ENCODE data around the gene XRCC5.

Gene XRCC5

DNA sequence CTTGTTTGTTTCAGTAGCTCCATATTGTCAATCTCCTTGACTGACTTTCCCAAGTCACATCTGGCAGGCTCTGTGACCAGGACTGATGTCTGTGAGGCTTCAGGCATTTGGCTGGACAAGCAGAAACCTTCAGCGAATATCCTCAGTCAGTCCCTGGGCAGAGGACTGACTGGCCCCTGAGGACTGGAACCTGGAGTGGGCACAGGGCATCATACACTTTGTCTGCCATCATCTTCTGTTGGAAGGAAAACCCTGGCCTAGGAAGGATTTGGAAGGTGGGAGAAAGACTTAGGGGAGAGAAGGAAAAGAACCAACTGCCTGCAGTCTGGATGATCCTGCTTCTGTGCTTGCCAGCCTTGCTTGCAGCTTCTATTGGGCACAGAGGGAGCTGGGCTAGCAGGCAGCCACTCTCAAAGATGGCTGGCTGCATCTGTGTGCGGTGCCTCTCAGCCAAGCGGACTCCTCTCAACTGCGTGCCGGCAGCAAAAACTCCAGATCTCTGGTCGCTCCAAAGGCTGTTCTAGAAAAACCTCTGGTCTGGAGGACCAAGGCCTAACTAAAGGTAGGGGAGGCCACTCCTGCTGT lies 136.3 kb downstream of the XRCC5 start:
- no peak overlapping the region for H3K4me3 ChIP-seq (replicated peaks; ENCODE audit: low read depth, low read length)
- TF ChIP-seq, protein P1, sequence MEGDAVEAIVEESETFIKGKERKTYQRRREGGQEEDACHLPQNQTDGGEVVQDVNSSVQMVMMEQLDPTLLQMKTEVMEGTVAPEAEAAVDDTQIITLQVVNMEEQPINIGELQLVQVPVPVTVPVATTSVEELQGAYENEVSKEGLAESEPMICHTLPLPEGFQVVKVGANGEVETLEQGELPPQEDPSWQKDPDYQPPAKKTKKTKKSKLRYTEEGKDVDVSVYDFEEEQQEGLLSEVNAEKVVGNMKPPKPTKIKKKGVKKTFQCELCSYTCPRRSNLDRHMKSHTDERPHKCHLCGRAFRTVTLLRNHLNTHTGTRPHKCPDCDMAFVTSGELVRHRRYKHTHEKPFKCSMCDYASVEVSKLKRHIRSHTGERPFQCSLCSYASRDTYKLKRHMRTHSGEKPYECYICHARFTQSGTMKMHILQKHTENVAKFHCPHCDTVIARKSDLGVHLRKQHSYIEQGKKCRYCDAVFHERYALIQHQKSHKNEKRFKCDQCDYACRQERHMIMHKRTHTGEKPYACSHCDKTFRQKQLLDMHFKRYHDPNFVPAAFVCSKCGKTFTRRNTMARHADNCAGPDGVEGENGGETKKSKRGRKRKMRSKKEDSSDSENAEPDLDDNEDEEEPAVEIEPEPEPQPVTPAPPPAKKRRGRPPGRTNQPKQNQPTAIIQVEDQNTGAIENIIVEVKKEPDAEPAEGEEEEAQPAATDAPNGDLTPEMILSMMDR (IDR thresholded peaks at IDR 0.05; ENCODE audit: low read length, missing control alignments), result no peak
- no peak for DNase-seq (ENCODE audit: low read depth)

DNA sequence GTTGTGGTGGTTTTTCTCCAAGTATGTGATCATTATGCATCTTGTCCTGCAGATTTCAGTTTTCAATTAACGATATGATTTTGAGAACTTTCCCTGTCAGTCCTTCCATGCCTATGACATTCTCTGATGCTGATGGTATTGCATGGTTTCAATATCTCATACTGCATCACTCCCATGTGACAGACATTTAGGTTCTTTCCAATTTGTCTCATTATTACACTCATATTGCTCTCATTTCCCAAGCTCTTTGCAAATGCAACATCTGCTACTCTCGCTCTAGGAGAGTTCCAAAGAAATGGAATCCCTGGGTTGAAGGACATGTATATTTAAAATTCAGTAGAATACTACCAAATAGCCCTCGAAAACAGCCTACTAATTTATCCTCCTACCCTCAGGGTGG lies 137.6 kb downstream of the XRCC5 start:
- H3K4me3 ChIP-seq (replicated peaks; ENCODE audit: low read depth, low read length), result no peak overlapping the region
- no peak for DNase-seq (ENCODE audit: low read depth)
- TF ChIP-seq, protein P1 (IDR thresholded peaks at IDR 0.05; ENCODE audit: low read length, missing control alignments), result no peak
